GM21360 (cell line): ENCODE results near the gene KBTBD4.

Source experiments
- ATAC-seq: cut with Tn5 transposase; IDR thresholded peaks from one replicate; pipeline ENCODE4 v1.9.1; 2021; ENCODE audit warnings: mild to moderate bottlenecking, moderate library complexity; ENCODE audit not compliant: unreplicated experiment

The KBTBD4 gene

GRCh38 chr11:47578524-47579494, at the start of gene KBTBD4, which contains the start of gene NDUFS3:
Gene KBTBD4 (minus strand): TSS chr11:47578970. CDS start chr11:47578951, 19 bp downstream.
Gene NDUFS3 (plus strand): TSS chr11:47579074. CDS start chr11:47579092, 18 bp downstream.
- ATAC-seq = peak; percentile 87

- no peak for ATAC-seq
These were observed 49.3 kb upstream of the KBTBD4 start for GRCh38 chr11:47628026-47628425.

DNA sequence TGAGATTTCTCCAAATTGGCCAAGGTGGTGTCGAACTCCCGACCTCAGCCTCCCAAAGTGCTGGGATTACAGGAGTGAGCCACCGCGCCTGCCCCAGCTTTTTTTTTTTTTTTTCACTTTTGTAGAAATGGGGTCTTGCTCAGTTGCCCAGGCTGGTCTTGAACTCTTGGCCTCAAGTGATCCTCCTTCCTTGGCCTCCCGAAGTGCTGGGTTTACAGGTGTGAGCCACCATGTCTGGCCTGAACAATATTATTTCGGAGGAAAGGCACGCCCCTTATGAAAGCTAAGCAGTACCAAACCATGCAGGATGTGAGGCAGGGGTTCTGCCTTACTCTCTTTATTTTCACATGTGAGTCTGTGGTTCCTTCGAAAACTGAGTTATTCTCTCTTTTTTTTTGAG, 47.5 kb upstream of the KBTBD4 start:
- no peak for ATAC-seq

DNA sequence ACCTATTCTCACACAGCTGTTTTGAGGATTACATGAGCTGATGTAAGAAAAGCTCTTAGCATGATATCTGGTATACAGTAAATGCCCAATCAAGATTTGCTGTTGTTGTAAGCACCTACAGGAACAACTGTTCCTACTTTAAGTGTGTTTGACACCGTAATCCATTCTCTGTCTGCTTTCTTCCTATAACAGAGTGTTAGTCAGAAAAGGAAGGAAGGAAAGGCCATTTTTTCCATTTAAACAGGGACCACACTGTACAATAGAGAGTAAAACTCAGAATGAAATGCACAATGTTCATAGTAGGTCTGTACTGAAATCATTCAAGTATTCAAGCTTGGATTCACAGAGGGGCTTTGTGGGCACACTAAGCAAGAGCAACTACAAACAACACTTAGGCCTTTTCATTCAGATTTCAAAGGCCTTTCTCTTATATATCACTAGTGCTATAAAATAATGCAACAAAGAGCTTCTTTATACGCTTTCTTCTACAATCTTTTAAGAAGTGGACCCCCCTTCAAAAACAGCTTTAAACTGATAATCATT, 42.1 kb upstream of the KBTBD4 start:
- no peak for ATAC-seq

GRCh38 chr11:47617417-47617809, 38.6 kb upstream of the KBTBD4 start:
- ATAC-seq = no peak

DNA sequence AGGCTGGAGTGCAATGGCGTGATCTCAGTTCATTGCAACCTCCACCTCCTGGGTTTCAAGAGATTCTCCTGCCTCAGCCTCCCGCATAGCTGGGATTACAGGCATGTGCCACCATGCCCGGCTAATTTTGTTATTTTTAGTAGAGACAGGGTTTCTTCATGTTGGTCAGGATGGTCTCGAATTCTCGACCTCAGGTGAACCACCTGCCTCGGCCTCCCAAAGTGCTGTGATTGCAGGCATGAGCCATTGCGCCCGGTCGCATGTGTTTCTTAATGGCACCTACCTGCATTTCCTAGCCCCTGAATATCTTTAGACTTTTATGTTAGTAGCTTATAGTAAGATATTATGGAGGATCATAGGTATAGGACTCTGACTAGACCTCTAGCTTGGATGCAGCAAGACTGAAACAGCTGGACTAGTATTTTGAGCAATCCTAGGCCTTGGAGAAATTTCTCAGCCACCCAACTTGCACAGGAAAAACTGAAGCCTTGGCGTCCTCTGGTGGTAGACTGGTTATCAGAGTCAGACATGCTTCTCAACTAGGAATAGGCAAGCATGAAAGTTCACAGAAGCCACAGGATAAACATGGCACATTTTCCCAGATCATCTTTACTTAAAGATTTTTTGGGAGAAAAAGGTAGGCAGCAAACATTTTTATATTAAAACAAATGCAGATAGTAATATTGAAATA, 38.1 kb upstream of the KBTBD4 start:
- ATAC-seq = no peak

DNA sequence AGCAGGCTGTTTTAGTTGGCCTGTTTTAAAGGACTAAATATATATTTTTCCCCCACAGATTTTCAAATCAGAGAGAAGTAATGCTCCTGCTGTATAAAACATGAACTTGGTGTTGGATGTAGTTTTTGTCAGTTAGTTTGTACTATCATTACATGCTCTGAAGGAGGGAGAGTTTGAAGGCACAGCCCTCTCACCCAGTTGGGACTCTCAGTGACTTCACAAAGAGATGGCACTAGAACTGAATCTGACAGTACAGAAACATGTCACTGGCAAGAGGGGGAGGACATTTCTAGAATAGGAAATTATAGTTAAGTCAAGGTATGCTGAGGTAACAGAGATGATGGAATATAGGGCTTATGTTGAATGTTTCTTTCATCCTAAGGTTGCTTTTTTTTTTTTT, 36.5 kb upstream of the KBTBD4 start:
- ATAC-seq = no peak

- ATAC-seq = peak; percentile 65
These were observed 32.6 kb upstream of the KBTBD4 start for GRCh38 chr11:47611348-47611794.

- no peak for ATAC-seq
These were observed 30.9 kb upstream of the KBTBD4 start for GRCh38 chr11:47609675-47610074.

- ATAC-seq = no peak
These were observed 28.6 kb upstream of the KBTBD4 start for GRCh38 chr11:47607380-47607779.

GRCh38 chr11:47606731-47607130, 28.0 kb upstream of the KBTBD4 start:
- ATAC-seq = no peak

- no peak for ATAC-seq
These were observed 27.2 kb upstream of the KBTBD4 start for GRCh38 chr11:47605921-47606320.

DNA sequence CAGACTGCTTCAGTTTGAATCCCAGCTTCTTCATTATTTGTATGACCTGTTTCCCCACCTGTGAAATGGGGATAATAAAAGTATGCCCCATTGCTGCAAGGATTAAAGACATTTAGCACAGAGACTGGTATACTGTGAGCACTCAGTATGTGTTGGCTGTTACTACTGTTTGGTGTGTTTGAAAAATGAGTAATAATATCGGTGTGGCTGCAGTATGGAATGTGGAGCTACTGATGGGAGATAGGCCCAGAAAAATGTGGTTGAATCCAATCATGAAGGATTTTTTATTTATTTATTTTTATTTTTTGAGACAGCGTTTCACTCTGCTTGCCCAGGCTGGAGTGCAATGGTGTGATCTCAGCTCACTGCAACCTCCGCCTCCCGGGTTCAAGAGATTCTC, 24.5 kb upstream of the KBTBD4 start:
- no peak for ATAC-seq

GRCh38 chr11:47599902-47600301, 21.1 kb upstream of the KBTBD4 start:
- ATAC-seq = no peak

DNA sequence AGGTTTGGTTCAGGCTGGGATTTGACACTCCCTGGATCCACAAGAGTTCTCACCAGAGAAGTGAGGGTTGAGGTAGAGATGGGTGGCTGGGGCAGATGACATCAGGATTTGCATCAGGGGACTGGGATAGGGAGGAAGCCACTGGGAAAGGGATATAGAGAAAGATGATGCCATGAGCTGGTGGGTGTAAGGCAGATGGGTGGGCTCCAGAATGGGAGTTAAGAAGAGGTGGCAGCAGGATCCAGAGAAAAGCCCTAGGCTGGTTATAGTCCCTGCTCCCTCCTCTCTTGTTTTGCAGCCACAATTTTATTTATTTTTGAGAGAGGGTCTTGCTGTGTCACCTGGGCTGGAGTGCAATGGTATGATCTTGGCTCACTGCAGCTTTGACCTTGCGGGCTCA, 17.2 kb upstream of the KBTBD4 start:
- no peak for ATAC-seq

DNA sequence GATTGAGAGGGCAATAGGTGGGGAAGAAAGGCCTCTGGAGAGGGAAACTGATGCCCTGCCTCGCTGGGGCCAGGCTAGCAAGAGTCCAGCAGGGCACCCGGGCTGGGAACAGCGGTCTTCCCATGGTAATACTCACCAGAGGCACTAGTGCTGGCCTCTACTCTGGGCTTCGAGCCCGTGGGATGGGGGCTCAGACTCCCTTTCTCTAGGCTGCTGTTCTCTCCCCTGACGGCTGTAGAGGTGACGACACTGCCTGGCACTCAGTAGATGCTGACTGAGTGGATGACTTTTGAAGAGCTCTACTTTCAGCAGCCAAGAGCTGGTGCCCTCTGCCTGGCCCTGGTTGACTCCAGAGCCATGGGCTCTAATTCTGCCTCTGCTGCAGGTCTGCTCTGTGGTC, 16.3 kb upstream of the KBTBD4 start:
- no peak for ATAC-seq

- no peak for ATAC-seq
These were observed 15.4 kb upstream of the KBTBD4 start, which contains the start of gene C1QTNF4 for GRCh38 chr11:47593934-47594855. Gene C1QTNF4 (minus strand): TSS chr11:47594411. CDS start chr11:47590810, 3,601 bp downstream.

DNA sequence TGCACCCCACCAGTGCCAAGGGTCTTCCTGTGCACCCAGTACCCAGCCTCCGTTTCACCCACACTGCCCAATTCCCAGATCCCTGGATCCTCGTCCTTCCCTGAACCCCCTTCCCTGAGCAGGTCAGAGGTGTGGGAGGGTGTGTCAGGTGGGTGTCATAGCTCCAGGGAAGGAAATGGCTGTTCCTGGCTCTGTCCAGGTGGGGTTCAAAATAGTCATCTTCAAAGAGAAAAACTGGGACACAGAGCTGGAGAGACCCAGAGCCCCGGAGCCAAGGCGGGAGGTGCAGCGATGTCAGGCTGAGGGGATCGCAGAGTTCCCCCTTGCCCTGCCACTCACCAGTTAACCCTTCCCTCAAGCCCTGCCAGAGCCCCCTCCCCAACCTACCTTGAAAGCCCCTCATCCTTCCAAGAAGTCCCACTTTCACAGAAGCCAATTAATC, 14.7 kb upstream of the KBTBD4 start:
- ATAC-seq = no peak

DNA sequence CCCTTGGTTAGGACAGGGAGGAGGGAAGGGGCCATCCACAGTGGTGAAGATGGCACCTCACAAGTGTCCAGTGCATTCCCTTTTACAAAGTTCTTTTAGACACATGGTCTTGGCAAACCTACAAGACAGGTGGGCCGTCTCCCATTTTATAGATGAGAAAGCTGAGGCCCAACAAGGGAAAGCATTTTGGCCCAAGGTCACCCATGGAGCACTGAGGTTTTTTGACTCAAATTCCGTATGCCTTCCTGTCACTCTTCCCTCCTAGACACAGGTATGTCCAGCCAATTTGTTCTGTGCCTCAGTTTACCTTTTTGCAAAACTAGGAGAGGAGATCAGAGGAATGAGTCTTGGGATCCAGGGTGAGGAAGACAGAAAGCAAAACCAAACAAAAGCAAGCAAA, 14.2 kb upstream of the KBTBD4 start:
- no peak for ATAC-seq

GRCh38 chr11:47592251-47592650, 13.5 kb upstream of the KBTBD4 start:
- ATAC-seq = no peak
